Central memory CD8-positive, alpha-beta T cell (primary cell): ENCODE results near the gene KRTAP3-1.
"Not testable (repeated sequence)": the region's sequence is repeated elsewhere in the genome, so short reads cannot be mapped to it uniquely, and the experiment has no call there.

Source experiments
- ATAC-seq: fragments of 150-1000 bp; cut with Tn5 transposase; replicated peaks from 2 replicates; pipeline ENCODE4 v1.10.0; 2022; ENCODE audit warnings: mild to moderate bottlenecking, moderate FRiP score, moderate number of reproducible peaks; ENCODE audit not compliant: poor library complexity, severe bottlenecking; ENCODE audit errors: extremely low read depth
- DNase-seq, 2 donors: peaks; one replicate each; pipeline ENCODE4 v3.0.0; 2021; ENCODE audit warnings: low spot score in 2 of 2
- H3K27ac Mint-ChIP-seq: one replicate; pipeline ENCODE4 v1.8.0; 2022; ENCODE audit warnings: low read depth, mild to moderate bottlenecking, moderate library complexity, mixed read lengths
- H3K27me3 Mint-ChIP-seq: one replicate; pipeline ENCODE4 v1.8.0; 2022; ENCODE audit warnings: mixed read lengths
- H3K36me3 Mint-ChIP-seq: one replicate; pipeline ENCODE4 v1.8.0; 2022; ENCODE audit warnings: mild to moderate bottlenecking, moderate library complexity, mixed read lengths; ENCODE audit not compliant: insufficient read depth
- H3K4me1 Mint-ChIP-seq: one replicate; pipeline ENCODE4 v1.8.0; 2022; ENCODE audit warnings: mixed read lengths
- H3K4me3 Mint-ChIP-seq: one replicate; pipeline ENCODE4 v1.8.0; 2022; ENCODE audit warnings: mild to moderate bottlenecking, moderate library complexity, mixed read lengths
- H3K9me3 Mint-ChIP-seq: one replicate; pipeline ENCODE4 v1.8.0; 2022; ENCODE audit warnings: mixed read lengths

Gene KRTAP3-1

GRCh38 chr17:41008811-41009210, at the start of gene KRTAP3-1:
KRTAP3-1 (minus strand) TSS chr17:41009128; CDS start chr17:41009074, 54 bp downstream.
- H3K9me3 Mint-ChIP-seq: no peaks in the 10 kb centered on the region
- no peak within 1 kb of the TSS for H3K27ac Mint-ChIP-seq
- DNase-seq (no peak), ATAC-seq (no peak)
- H3K4me1 Mint-ChIP-seq: no peaks in the 10 kb centered on the region
- no peaks in the 10 kb centered on the region for H3K36me3 Mint-ChIP-seq
- no peak within 1 kb of the TSS for H3K4me3 Mint-ChIP-seq
- peaks cover 11% of the 10 kb centered on the region for H3K27me3 Mint-ChIP-seq

- Mint-ChIP-seq H3K27ac (no peak overlapping the region), H3K27me3 (peaks cover 87% of the 10 kb centered on the region), H3K4me3 (no peak overlapping the region), H3K36me3 (no peaks in the 10 kb centered on the region), H3K4me1 (no peaks in the 10 kb centered on the region), H3K9me3 (peaks cover 6% of the 10 kb centered on the region)
- DNase-seq (no peak), ATAC-seq (no peak)
Observed at GRCh38 chr17:41057547-41057946, 48.6 kb upstream of the KRTAP3-1 start.

GRCh38 chr17:41055130-41055529, 46.2 kb upstream of the KRTAP3-1 start, which contains the start of gene KRTAP2-2:
KRTAP2-2 (minus strand) TSS chr17:41055230; CDS start chr17:41055211, 19 bp downstream.
- not testable (repeated sequence) for H3K9me3 Mint-ChIP-seq, H3K27ac Mint-ChIP-seq, H3K4me3 Mint-ChIP-seq, H3K4me1 Mint-ChIP-seq, H3K36me3 Mint-ChIP-seq, DNase-seq, ATAC-seq
- peaks cover 82% of the 10 kb centered on the region for H3K27me3 Mint-ChIP-seq

- DNase-seq, H3K27ac Mint-ChIP-seq, ATAC-seq, H3K9me3 Mint-ChIP-seq, H3K4me3 Mint-ChIP-seq, H3K36me3 Mint-ChIP-seq, H3K4me1 Mint-ChIP-seq: not testable (repeated sequence)
- H3K27me3 Mint-ChIP-seq: peaks cover 80% of the 10 kb centered on the region
Observed at GRCh38 chr17:41054556-41054955, 45.6 kb upstream of the KRTAP3-1 start.

- Mint-ChIP-seq H3K9me3 (peaks cover 6% of the 10 kb centered on the region), H3K4me1 (no peaks in the 10 kb centered on the region), H3K36me3 (no peaks in the 10 kb centered on the region), H3K4me3 (no peak overlapping the region), H3K27ac (no peak overlapping the region), H3K27me3 (peaks cover 79% of the 10 kb centered on the region)
- no peak for ATAC-seq
- DNase-seq: no peak
Observed at GRCh38 chr17:41054025-41054424, 45.1 kb upstream of the KRTAP3-1 start.

- Mint-ChIP-seq H3K4me1 (no peaks in the 10 kb centered on the region), H3K27ac (no peak overlapping the region), H3K27me3 (peaks cover 79% of the 10 kb centered on the region), H3K36me3 (no peaks in the 10 kb centered on the region), H3K9me3 (peaks cover 2% of the 10 kb centered on the region), H3K4me3 (no peak overlapping the region)
- DNase-seq (no peak), ATAC-seq (no peak)
Observed at GRCh38 chr17:41052566-41052965, 43.6 kb upstream of the KRTAP3-1 start.

GRCh38 chr17:41049110-41049509, 40.2 kb upstream of the KRTAP3-1 start:
- Mint-ChIP-seq H3K36me3 (no peaks in the 10 kb centered on the region), H3K4me3 (no peak overlapping the region), H3K9me3 (no peaks in the 10 kb centered on the region), H3K4me1 (no peaks in the 10 kb centered on the region), H3K27ac (no peak overlapping the region), H3K27me3 (peaks cover 81% of the 10 kb centered on the region)
- DNase-seq (no peak), ATAC-seq (no peak)

GRCh38 chr17:41048441-41048840, 39.5 kb upstream of the KRTAP3-1 start:
- Mint-ChIP-seq H3K4me1 (no peaks in the 10 kb centered on the region), H3K36me3 (no peaks in the 10 kb centered on the region), H3K9me3 (no peaks in the 10 kb centered on the region), H3K27me3 (peaks cover 74% of the 10 kb centered on the region), H3K4me3 (no peak overlapping the region), H3K27ac (no peak overlapping the region)
- no peak for DNase-seq
- ATAC-seq: no peak

GRCh38 chr17:41046735-41047465, 38.0 kb upstream of the KRTAP3-1 start, which contains the start of gene KRTAP2-1:
KRTAP2-1 (minus strand) TSS chr17:41047316; CDS start chr17:41047267, 49 bp downstream.
- H3K9me3 Mint-ChIP-seq, ATAC-seq, H3K4me1 Mint-ChIP-seq, H3K36me3 Mint-ChIP-seq, H3K27ac Mint-ChIP-seq, DNase-seq, H3K4me3 Mint-ChIP-seq: not testable (repeated sequence)
- H3K27me3 Mint-ChIP-seq: peaks cover 67% of the 10 kb centered on the region

- Mint-ChIP-seq H3K4me1 (no peaks in the 10 kb centered on the region), H3K9me3 (no peaks in the 10 kb centered on the region), H3K27ac (no peak overlapping the region), H3K4me3 (no peak overlapping the region), H3K27me3 (peaks cover 67% of the 10 kb centered on the region), H3K36me3 (no peaks in the 10 kb centered on the region)
- ATAC-seq: no peak
- DNase-seq: no peak
Observed at GRCh38 chr17:41042953-41043352, 34.0 kb upstream of the KRTAP3-1 start.

GRCh38 chr17:41040783-41041571, 32.0 kb upstream of the KRTAP3-1 start, which contains the start of gene KRTAP1-1:
KRTAP1-1 (minus strand) TSS chr17:41041450; CDS start chr17:41041397, 53 bp downstream.
- not testable (repeated sequence) for H3K4me1 Mint-ChIP-seq, H3K36me3 Mint-ChIP-seq, H3K4me3 Mint-ChIP-seq, H3K27ac Mint-ChIP-seq, ATAC-seq, DNase-seq, H3K9me3 Mint-ChIP-seq
- H3K27me3 Mint-ChIP-seq: peaks cover 61% of the 10 kb centered on the region

- Mint-ChIP-seq H3K36me3 (no peaks in the 10 kb centered on the region), H3K27me3 (peaks cover 74% of the 10 kb centered on the region), H3K27ac (no peak overlapping the region), H3K4me1 (no peaks in the 10 kb centered on the region), H3K9me3 (no peaks in the 10 kb centered on the region), H3K4me3 (no peak overlapping the region)
- DNase-seq (no peak), ATAC-seq (no peak)
Observed at GRCh38 chr17:41037853-41038350, 29.0 kb upstream of the KRTAP3-1 start.
